GM23338 (cell line): ENCODE data around the gene SORCS2. TPM values are rescaled to one million over a fixed set of nuclear protein-coding genes. Genes with fewer than 3 reads are reported as not detected.

Experiments
- ATAC-seq: fragments of 200-7000 bp; cut with Tn5 transposase; 3 replicates; pipeline ENCODE4 v1.9.1; 2020
- DNase-seq: peaks from one replicate; pipeline ENCODE4 v3.0.0-alpha.2; 2015; ENCODE audit warnings: low spot score
- H2AFZ ChIP-seq: fragments of 200-600 bp; sonication (generic); 2 replicates; pipeline ENCODE4 v1.8.0; 2016; ENCODE audit warnings: antibody characterized with exemption, mild to moderate bottlenecking, moderate library complexity
- H3F3A ChIP-seq: fragments of 200-600 bp; sonication (generic); replicated peaks from 2 replicates; pipeline ENCODE4 v1.8.0; 2017; ENCODE audit warnings: antibody characterized with exemption, mixed run types, low read depth
- H3K27ac ChIP-seq: fragments of 200-600 bp; sonication (generic); 2 replicates; pipeline ENCODE4 v1.6.1; 2016; ENCODE audit warnings: low read depth
- H3K27me3 ChIP-seq: fragments of 200-600 bp; sonication (generic); 2 replicates; pipeline ENCODE4 v1.8.0; 2016; ENCODE audit warnings: mild to moderate bottlenecking, mixed run types, moderate library complexity; ENCODE audit not compliant: insufficient read depth
- H3K36me3 ChIP-seq: fragments of 200-600 bp; sonication (generic); 2 replicates; pipeline ENCODE4 v1.8.0; 2016; ENCODE audit warnings: mild to moderate bottlenecking; ENCODE audit not compliant: insufficient read depth
- H3K4me1 ChIP-seq: fragments of 200-600 bp; sonication (generic); 2 replicates; pipeline ENCODE4 v1.8.0; 2016; ENCODE audit warnings: mild to moderate bottlenecking, moderate library complexity; ENCODE audit not compliant: insufficient read depth
- H3K4me2 ChIP-seq: fragments of 200-600 bp; sonication (generic); 2 replicates; pipeline ENCODE4 v1.7.1; 2017; ENCODE audit warnings: mixed run types
- H3K4me3 ChIP-seq: fragments of 200-600 bp; sonication (generic); 2 replicates; pipeline ENCODE4 v1.6.1; 2016; ENCODE audit warnings: mixed run types
- H3K79me2 ChIP-seq: fragments of 200-600 bp; sonication (generic); replicated peaks from 2 replicates; pipeline ENCODE4 v1.8.0; 2017; ENCODE audit warnings: mild to moderate bottlenecking; ENCODE audit not compliant: insufficient read depth
- H3K9me2 ChIP-seq: fragments of 200-600 bp; sonication (generic); 2 replicates; pipeline ENCODE4 v1.8.0; 2017; ENCODE audit not compliant: insufficient read depth
- H4K20me1 ChIP-seq: fragments of 200-600 bp; sonication (generic); replicated peaks from 2 replicates; pipeline ENCODE4 v1.8.0; 2017; ENCODE audit warnings: mild to moderate bottlenecking; ENCODE audit not compliant: insufficient read depth
- H3K27ac Mint-ChIP-seq: 2 replicates; pipeline ENCODE4 v1.8.0; 2020; ENCODE audit warnings: inconsistent platforms, mild to moderate bottlenecking, moderate library complexity, mixed read lengths
- H3K27me3 Mint-ChIP-seq: 3 replicates; pipeline ENCODE4 v1.8.0; 2022; ENCODE audit warnings: low read depth, mild to moderate bottlenecking, moderate library complexity, mixed read lengths, inconsistent platforms; ENCODE audit not compliant: insufficient read depth, poor library complexity
- H3K36me3 Mint-ChIP-seq: 3 replicates; pipeline ENCODE4 v1.8.0; 2021; ENCODE audit warnings: low read depth, mild to moderate bottlenecking, inconsistent platforms, moderate library complexity, mixed read lengths
- H3K4me1 Mint-ChIP-seq: 3 replicates; pipeline ENCODE4 v1.8.0; 2020; ENCODE audit warnings: mild to moderate bottlenecking, inconsistent platforms, mixed read lengths
- H3K4me3 Mint-ChIP-seq: 3 replicates; pipeline ENCODE4 v1.8.0; 2021; ENCODE audit warnings: moderate library complexity, mild to moderate bottlenecking, inconsistent platforms, mixed read lengths
- H3K9me3 Mint-ChIP-seq: 3 replicates; pipeline ENCODE4 v1.8.0; 2020; ENCODE audit warnings: moderate library complexity, mild to moderate bottlenecking, inconsistent platforms, mixed read lengths
- JUNB ChIP-seq: IDR thresholded peaks from one replicate; pipeline ENCODE4 v1.6.1; 2016; ENCODE audit warnings: antibody characterized with exemption; ENCODE audit not compliant: unreplicated experiment
- NANOG ChIP-seq: IDR thresholded peaks from 2 replicates; pipeline ENCODE4 v1.6.1; 2016; ENCODE audit warnings: antibody characterized with exemption, borderline replicate concordance
- REST ChIP-seq: IDR thresholded peaks from one replicate; pipeline ENCODE4 v1.6.1; 2018; ENCODE audit warnings: antibody characterized with exemption; ENCODE audit not compliant: unreplicated experiment
- polyA plus RNA-seq: library from polyadenylated mRNA; unstranded; fragments of >200 nt; fragmentation: Nextera tagmentation; extraction: Ambion mirVana; gene quantifications from 2 replicates; pipeline ENCODE4 v1.2.1, GENCODE V29; 2016
- total RNA-seq: library from RNA; depleted of rRNA; stranded (reverse); fragments of >200 nt; shearing (Covaris generic); gene quantifications from 2 replicates; pipeline ENCODE4 v1.2.3, GENCODE V29; 2014
- TF ChIP-seq, protein P1 (sequence below): fragments of 250-450 bp; sonication (Bioruptor Pico); IDR thresholded peaks from 2 replicates; pipeline ENCODE4 v1.5.0; 2020; ENCODE audit warnings: mild to moderate bottlenecking, moderate library complexity

SORCS2 gene
- total and polyA plus RNA-seq, 2 experiments from 2014 or later = 0.47 to 2.4 TPM

DNA sequence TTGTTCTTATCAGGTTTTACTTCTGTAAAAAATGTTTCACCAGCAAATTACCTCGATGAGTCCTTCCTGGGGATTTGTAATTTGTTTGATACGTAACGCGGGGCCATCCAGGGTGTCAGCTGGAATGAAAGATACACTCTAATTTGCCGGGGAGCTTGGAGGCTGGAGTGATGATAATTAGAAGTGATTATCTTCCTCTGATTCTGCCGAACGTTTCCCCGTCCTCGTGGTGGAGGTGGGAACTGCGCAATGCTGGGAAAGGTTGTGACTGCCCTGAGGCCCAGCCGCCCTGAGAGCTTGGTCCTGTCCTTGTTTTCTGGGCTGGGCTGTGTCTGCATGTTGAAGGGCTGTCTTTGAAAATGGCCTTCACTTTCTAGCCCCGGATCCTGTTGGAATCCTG lies 48.0 kb downstream of the SORCS2 start (continued):
- TF ChIP-seq REST = no peak
- no peak for TF ChIP-seq JUNB
- TF ChIP-seq NANOG = no peak

DNA sequence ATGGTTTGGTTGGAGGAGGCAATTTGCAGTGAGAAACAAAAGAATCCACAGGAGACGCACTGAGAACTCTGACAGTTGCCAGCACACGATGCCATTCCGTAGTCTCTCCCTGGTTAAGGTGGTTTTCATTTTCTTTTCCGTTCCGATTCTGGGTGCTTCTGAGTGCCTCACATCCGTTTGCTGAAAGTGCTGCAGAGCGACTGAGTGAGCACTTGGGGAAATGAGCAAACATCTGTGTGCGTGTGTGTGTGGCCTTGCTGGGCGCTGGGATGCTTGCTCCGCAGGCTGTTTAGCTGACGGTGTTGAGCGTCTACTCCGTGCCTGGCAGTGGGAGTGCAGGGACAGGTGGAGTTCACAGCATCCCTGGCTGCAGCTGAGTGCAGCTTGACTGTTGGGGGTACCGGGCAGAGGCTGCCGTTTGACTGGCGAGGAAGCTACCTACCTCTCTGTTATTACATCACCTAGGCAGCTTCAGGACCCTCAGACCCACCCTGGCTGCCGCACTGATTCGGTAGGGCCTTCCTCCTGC lies 49.3 kb downstream of the SORCS2 start:
- H4K20me1 ChIP-seq = no peaks in the 10 kb centered on the region
- H3K27me3 ChIP-seq = no peaks in the 10 kb centered on the region
- no peak overlapping the region for H3K4me2 ChIP-seq
- no peaks in the 10 kb centered on the region for H3K4me1 Mint-ChIP-seq
- no peak overlapping the region for H3K27ac Mint-ChIP-seq
- no peaks in the 10 kb centered on the region for H3K79me2 ChIP-seq
- ATAC-seq (no peak), DNase-seq (no peak)
- H3K36me3 ChIP-seq = no peaks in the 10 kb centered on the region
- no peaks in the 10 kb centered on the region for H3F3A ChIP-seq
- H3K4me3 Mint-ChIP-seq = no peak overlapping the region
- H3K4me1 ChIP-seq = no peaks in the 10 kb centered on the region
- H3K9me3 Mint-ChIP-seq = peaks cover 4% of the 10 kb centered on the region; the same call in 2 of the 3 replicates
- no peak overlapping the region for H3K27ac ChIP-seq
- TF ChIP-seq, protein P1, sequence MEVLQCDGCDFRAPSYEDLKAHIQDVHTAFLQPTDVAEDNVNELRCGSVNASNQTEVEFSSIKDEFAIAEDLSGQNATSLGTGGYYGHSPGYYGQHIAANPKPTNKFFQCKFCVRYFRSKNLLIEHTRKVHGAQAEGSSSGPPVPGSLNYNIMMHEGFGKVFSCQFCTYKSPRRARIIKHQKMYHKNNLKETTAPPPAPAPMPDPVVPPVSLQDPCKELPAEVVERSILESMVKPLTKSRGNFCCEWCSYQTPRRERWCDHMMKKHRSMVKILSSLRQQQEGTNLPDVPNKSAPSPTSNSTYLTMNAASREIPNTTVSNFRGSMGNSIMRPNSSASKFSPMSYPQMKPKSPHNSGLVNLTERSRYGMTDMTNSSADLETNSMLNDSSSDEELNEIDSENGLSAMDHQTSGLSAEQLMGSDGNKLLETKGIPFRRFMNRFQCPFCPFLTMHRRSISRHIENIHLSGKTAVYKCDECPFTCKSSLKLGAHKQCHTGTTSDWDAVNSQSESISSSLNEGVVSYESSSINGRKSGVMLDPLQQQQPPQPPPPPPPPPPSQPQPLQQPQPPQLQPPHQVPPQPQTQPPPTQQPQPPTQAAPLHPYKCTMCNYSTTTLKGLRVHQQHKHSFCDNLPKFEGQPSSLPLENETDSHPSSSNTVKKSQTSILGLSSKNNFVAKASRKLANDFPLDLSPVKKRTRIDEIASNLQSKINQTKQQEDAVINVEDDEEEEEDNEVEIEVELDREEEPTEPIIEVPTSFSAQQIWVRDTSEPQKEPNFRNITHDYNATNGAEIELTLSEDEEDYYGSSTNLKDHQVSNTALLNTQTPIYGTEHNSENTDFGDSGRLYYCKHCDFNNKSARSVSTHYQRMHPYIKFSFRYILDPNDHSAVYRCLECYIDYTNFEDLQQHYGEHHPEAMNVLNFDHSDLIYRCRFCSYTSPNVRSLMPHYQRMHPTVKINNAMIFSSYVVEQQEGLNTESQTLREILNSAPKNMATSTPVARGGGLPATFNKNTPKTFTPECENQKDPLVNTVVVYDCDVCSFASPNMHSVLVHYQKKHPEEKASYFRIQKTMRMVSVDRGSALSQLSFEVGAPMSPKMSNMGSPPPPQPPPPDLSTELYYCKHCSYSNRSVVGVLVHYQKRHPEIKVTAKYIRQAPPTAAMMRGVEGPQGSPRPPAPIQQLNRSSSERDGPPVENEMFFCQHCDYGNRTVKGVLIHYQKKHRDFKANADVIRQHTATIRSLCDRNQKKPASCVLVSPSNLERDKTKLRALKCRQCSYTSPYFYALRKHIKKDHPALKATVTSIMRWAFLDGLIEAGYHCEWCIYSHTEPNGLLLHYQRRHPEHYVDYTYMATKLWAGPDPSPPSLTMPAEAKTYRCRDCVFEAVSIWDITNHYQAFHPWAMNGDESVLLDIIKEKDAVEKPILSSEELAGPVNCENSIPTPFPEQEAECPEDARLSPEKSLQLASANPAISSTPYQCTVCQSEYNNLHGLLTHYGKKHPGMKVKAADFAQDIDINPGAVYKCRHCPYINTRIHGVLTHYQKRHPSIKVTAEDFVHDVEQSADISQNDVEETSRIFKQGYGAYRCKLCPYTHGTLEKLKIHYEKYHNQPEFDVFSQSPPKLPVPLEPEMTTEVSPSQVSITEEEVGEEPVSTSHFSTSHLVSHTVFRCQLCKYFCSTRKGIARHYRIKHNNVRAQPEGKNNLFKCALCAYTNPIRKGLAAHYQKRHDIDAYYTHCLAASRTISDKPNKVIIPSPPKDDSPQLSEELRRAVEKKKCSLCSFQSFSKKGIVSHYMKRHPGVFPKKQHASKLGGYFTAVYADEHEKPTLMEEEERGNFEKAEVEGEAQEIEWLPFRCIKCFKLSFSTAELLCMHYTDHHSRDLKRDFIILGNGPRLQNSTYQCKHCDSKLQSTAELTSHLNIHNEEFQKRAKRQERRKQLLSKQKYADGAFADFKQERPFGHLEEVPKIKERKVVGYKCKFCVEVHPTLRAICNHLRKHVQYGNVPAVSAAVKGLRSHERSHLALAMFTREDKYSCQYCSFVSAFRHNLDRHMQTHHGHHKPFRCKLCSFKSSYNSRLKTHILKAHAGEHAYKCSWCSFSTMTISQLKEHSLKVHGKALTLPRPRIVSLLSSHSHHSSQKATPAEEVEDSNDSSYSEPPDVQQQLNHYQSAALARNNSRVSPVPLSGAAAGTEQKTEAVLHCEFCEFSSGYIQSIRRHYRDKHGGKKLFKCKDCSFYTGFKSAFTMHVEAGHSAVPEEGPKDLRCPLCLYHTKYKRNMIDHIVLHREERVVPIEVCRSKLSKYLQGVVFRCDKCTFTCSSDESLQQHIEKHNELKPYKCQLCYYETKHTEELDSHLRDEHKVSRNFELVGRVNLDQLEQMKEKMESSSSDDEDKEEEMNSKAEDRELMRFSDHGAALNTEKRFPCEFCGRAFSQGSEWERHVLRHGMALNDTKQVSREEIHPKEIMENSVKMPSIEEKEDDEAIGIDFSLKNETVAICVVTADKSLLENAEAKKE (CRISPR knock-in tag) = no peak
- H3K9me2 ChIP-seq = no peaks in the 10 kb centered on the region
- no peaks in the 10 kb centered on the region; the same call in 2 of the 3 replicates for H3K36me3 Mint-ChIP-seq
- no peak overlapping the region for H2AFZ ChIP-seq
- H3K27me3 Mint-ChIP-seq = peaks cover 4% of the 10 kb centered on the region
- no peak overlapping the region for H3K4me3 ChIP-seq
